GM19043 (cell line): ENCODE measurements around the gene TSC2.

Experiments used
- ATAC-seq: cut with Tn5 transposase; IDR thresholded peaks from one replicate; pipeline ENCODE4 v1.9.1; 2021; ENCODE audit warnings: low read depth; ENCODE audit not compliant: unreplicated experiment

Gene TSC2

GRCh38 chr16:2063861-2064260, 16.1 kb downstream of the TSC2 start:
- ATAC-seq, result no peak

GRCh38 chr16:2064368-2064945, 16.7 kb downstream of the TSC2 start:
- no peak for ATAC-seq

GRCh38 chr16:2066139-2066538, 18.4 kb downstream of the TSC2 start:
- ATAC-seq, result no peak

GRCh38 chr16:2070576-2071453, 23.0 kb downstream of the TSC2 start:
- no peak for ATAC-seq

GRCh38 chr16:2071454-2072202, 23.8 kb downstream of the TSC2 start:
- ATAC-seq, result no peak

- ATAC-seq, result no peak
Measured at GRCh38 chr16:2072926-2073325, 25.1 kb downstream of the TSC2 start.

GRCh38 chr16:2074071-2074470, 26.3 kb downstream of the TSC2 start:
- no peak for ATAC-seq

GRCh38 chr16:2075631-2076030, 27.8 kb downstream of the TSC2 start:
- ATAC-seq, result no peak

- no peak for ATAC-seq
Measured at GRCh38 chr16:2076072-2076865, 28.5 kb downstream of the TSC2 start.

GRCh38 chr16:2077016-2077415, 29.2 kb downstream of the TSC2 start:
- no peak for ATAC-seq

- no peak for ATAC-seq
Measured at GRCh38 chr16:2077696-2078095, 29.9 kb downstream of the TSC2 start.

GRCh38 chr16:2078096-2078495, 30.3 kb downstream of the TSC2 start:
- ATAC-seq, result no peak

GRCh38 chr16:2078691-2079090, 30.9 kb downstream of the TSC2 start:
- ATAC-seq, result no peak

GRCh38 chr16:2079311-2079800, 31.6 kb downstream of the TSC2 start:
- ATAC-seq, result no peak

GRCh38 chr16:2079991-2080390, 32.2 kb downstream of the TSC2 start:
- ATAC-seq, result no peak

GRCh38 chr16:2081201-2082084, 33.7 kb downstream of the TSC2 start:
- no peak for ATAC-seq

- no peak for ATAC-seq
Measured at GRCh38 chr16:2082171-2082982, 34.6 kb downstream of the TSC2 start.

- no peak for ATAC-seq
Measured at GRCh38 chr16:2082983-2083364, 35.2 kb downstream of the TSC2 start.

- ATAC-seq, result no peak
Measured at GRCh38 chr16:2083409-2083808, 35.6 kb downstream of the TSC2 start.
